ENCODE results near the gene UGCG. TPM values are rescaled to one million over a fixed set of nuclear protein-coding genes. Genes with fewer than 3 reads are reported as not detected.
"Not testable (repeated sequence)": the region's sequence is repeated elsewhere in the genome, so short reads cannot be mapped to it uniquely, and the experiment has no call there.

Gene UGCG
- total RNA-seq, 1 donor = 70.9 TPM

DNA sequence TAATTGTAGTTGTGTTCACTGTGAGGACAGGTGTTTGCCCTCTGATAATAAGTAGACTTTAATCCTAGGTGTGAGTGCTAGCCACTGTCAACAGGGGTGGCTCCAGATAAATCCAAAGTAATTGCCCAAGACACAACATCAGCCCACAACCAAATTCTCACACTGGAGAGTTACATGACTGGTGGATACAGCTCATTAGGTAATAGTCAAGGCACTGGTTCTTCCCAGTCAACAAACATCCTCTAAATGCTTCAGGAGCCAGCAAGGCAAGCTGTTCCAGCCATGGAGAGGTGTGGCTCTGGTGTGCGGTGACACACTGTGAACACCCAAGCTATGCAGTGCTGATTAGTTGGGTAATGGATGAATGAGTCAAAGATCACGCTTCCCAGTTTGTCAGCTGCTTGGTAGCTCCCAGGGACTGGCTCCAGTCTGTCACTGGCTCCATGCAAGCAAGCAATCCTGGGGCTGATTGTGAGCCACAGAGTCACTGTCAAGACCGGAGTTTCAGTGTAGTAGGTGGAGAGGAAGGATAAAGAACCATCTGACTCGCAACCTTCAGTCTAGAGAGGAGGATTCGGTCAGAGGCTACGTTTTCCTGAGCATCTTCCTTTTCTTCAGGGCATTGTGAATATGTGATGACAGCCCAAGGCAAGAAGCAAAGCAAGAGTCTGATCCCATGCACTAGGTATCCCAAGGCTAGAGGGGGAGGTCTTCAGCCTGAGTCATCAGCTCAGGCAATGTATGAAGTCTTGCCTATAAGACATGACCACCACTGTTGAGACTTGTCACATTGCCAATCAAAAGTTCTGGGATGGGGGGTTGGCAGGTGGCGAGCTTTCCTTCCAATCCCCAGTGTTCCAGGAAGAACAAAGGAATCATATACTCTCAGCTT is 63.1 kb downstream of the UGCG start:
- DNase-seq (ENCODE audit: low read depth) = peak; percentile 91
- H3K4me3 ChIP-seq (ENCODE audit: low read depth, low read length) = no peak overlapping the region
- TF ChIP-seq, protein P1, sequence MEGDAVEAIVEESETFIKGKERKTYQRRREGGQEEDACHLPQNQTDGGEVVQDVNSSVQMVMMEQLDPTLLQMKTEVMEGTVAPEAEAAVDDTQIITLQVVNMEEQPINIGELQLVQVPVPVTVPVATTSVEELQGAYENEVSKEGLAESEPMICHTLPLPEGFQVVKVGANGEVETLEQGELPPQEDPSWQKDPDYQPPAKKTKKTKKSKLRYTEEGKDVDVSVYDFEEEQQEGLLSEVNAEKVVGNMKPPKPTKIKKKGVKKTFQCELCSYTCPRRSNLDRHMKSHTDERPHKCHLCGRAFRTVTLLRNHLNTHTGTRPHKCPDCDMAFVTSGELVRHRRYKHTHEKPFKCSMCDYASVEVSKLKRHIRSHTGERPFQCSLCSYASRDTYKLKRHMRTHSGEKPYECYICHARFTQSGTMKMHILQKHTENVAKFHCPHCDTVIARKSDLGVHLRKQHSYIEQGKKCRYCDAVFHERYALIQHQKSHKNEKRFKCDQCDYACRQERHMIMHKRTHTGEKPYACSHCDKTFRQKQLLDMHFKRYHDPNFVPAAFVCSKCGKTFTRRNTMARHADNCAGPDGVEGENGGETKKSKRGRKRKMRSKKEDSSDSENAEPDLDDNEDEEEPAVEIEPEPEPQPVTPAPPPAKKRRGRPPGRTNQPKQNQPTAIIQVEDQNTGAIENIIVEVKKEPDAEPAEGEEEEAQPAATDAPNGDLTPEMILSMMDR (IDR thresholded peaks at IDR 0.05; ENCODE audit: insufficient read depth, low read length) = no peak

DNA sequence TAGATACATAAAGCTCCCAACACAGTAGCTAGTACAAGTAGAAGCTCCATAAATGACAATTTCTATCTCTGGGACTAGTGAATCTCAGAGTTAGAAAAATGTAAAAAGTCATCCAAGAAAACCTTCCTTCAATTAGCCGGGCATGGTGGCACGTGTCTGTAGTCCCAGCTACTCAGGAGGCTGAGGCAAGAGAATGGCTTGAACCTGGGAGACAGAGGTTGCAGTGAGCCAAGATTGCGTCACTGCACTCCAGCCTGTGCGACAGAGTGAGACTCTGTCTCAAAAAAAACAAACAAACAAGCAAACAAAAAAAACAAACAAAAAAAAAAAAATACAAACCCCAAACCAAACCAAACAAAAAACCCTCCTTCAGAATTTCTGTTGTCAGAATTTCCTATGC is 63.9 kb downstream of the UGCG start:
- DNase-seq (ENCODE audit: low read depth); H3K4me3 ChIP-seq (ENCODE audit: low read depth, low read length): not testable (repeated sequence)

DNA sequence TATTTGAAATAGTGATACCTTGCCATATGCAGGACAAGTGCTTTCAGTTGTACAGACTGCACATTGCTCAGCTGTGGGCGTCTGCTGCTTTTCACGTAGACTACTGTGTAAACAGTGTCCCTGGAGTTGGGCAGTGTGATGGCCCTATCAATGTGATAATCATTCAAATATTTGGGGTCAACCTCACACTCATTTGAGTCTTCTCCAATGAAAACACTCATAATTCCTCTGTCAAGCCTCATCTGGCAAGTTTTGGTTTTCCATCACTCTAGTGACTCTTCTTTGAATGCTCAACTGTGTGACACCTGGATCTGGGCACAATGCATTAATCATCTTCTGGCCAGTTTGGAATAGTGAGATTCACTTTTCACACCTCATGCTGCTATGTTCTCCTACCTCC is 64.4 kb downstream of the UGCG start:
- DNase-seq (ENCODE audit: low read depth) = no peak
- TF ChIP-seq, protein P1 (IDR thresholded peaks at IDR 0.05; ENCODE audit: insufficient read depth, low read length) = no peak
- no peak overlapping the region for H3K4me3 ChIP-seq (ENCODE audit: low read depth, low read length)

DNA sequence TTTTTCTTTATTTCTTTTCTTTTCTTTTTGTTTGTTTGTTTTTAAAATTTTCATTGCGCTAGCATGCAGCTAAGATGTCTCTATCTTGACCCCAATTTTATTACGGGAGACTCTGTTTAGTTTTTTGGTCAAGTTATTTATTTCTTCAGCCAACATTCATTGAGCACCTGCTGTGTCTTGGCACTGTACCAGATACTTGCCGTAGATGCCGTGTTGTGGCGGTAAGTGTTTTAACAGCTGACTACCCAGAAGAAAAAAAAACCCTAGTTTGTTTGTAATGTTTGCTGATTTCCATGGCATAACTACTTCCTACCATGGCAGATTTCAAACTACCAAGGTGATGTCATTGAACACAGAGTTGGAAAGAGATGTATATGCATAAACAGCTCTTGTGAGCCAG is 65.0 kb downstream of the UGCG start:
- H3K4me3 ChIP-seq (ENCODE audit: low read depth, low read length) = no peak overlapping the region
- TF ChIP-seq, protein P1 (IDR thresholded peaks at IDR 0.05; ENCODE audit: insufficient read depth, low read length) = no peak
- DNase-seq (ENCODE audit: low read depth) = no peak

DNA sequence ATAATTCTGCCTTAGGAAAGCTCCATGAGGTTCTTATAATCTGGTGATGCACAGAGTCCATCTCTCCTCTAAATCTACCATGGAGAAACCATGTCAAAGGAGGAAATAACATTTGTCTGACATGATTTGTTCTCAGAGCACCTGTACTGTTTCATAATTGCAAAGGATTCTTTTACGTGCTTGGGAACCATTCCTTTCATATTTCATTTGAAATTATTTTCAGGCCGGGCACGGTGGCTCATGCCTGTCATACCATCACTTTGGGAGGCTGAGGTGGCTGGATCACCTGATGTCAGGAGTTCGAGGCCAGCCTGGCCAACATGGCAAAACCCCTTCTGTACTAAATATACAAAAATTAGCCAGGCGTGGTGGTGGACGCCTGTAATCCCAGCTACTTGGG is 65.4 kb downstream of the UGCG start:
- TF ChIP-seq, protein P1 (IDR thresholded peaks at IDR 0.05; ENCODE audit: insufficient read depth, low read length) = no peak
- no peak for DNase-seq (ENCODE audit: low read depth)
- H3K4me3 ChIP-seq (ENCODE audit: low read depth, low read length) = no peak overlapping the region

DNA sequence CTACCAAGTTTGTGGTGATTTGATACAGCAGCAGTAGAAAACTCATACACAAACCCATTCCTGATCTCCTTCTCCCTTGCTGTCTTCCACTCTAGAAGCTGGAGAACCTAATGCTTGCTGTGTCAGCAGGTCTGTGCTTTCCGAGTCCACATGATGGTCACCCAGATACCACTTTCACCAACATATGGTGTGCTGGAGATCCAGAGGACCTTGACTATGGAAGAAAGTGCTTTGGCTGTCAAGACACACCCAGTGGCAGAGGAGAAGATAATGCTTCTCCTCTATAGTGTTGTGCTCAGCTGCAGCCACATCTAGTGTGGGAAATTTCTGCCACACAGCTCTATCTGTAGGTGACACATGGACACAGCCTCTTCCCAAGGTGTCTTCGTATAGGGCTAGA is 67.4 kb downstream of the UGCG start:
- TF ChIP-seq, protein P1 (IDR thresholded peaks at IDR 0.05; ENCODE audit: insufficient read depth, low read length) = no peak

DNA sequence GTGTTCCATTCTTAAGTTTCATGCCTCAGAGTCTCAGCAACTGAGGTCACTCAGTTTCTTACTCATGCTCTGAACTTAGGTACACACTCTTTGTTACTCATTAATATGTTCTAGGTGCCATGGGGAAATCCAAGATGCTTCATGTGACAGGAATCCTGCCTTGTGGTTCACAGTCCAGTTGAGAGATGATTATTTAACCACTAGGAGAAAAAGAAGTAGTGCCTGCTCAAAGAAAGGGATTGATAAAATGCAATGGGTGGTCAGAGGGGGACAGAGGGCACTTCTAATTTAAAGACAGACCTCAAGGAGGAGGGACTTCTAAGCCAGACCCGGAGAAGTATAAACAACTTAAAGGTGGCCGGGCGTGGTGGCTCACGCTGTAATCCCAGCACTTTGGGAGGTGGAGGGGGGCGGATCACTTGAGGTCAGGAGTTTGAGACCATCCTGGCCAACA is 69.0 kb downstream of the UGCG start:
- peak; percentile 91 for DNase-seq (ENCODE audit: low read depth)
- H3K4me3 ChIP-seq (ENCODE audit: low read depth, low read length) = no peak overlapping the region
- TF ChIP-seq, protein P1 (IDR thresholded peaks at IDR 0.05; ENCODE audit: insufficient read depth, low read length) = no peak

More for the DNA sequence above, 67.4 kb downstream of the UGCG start:
- DNase-seq (ENCODE audit: low read depth) = no peak
- H3K4me3 ChIP-seq (ENCODE audit: low read depth, low read length) = no peak overlapping the region
